ENCODE measurements around the gene TCEAL4.

DNA sequence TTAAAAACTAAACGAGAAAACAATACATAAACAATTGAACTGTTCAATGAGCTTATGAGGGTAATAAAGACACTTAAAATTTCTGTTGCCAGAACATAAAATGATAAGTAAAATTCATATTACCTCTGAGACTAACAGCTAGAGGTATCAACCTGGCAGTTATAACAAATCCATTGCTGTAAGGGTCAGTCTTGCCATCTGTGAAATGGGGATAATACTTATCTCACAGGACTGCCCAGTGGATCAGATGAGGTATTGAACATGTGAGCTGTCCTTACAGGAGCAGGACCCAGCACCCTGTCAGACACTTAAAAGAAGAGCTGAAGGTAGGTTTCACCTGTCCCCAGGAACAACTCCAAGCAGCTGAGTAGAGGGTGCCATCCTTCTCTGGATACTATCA, 25.0 kb downstream of the TCEAL4 start:
- TF ChIP-seq, protein P1, sequence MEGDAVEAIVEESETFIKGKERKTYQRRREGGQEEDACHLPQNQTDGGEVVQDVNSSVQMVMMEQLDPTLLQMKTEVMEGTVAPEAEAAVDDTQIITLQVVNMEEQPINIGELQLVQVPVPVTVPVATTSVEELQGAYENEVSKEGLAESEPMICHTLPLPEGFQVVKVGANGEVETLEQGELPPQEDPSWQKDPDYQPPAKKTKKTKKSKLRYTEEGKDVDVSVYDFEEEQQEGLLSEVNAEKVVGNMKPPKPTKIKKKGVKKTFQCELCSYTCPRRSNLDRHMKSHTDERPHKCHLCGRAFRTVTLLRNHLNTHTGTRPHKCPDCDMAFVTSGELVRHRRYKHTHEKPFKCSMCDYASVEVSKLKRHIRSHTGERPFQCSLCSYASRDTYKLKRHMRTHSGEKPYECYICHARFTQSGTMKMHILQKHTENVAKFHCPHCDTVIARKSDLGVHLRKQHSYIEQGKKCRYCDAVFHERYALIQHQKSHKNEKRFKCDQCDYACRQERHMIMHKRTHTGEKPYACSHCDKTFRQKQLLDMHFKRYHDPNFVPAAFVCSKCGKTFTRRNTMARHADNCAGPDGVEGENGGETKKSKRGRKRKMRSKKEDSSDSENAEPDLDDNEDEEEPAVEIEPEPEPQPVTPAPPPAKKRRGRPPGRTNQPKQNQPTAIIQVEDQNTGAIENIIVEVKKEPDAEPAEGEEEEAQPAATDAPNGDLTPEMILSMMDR (conservative IDR thresholded peaks at IDR 0.05; ENCODE audit: low read depth in 2 of 2) = no peak
- TF ChIP-seq, protein P2, sequence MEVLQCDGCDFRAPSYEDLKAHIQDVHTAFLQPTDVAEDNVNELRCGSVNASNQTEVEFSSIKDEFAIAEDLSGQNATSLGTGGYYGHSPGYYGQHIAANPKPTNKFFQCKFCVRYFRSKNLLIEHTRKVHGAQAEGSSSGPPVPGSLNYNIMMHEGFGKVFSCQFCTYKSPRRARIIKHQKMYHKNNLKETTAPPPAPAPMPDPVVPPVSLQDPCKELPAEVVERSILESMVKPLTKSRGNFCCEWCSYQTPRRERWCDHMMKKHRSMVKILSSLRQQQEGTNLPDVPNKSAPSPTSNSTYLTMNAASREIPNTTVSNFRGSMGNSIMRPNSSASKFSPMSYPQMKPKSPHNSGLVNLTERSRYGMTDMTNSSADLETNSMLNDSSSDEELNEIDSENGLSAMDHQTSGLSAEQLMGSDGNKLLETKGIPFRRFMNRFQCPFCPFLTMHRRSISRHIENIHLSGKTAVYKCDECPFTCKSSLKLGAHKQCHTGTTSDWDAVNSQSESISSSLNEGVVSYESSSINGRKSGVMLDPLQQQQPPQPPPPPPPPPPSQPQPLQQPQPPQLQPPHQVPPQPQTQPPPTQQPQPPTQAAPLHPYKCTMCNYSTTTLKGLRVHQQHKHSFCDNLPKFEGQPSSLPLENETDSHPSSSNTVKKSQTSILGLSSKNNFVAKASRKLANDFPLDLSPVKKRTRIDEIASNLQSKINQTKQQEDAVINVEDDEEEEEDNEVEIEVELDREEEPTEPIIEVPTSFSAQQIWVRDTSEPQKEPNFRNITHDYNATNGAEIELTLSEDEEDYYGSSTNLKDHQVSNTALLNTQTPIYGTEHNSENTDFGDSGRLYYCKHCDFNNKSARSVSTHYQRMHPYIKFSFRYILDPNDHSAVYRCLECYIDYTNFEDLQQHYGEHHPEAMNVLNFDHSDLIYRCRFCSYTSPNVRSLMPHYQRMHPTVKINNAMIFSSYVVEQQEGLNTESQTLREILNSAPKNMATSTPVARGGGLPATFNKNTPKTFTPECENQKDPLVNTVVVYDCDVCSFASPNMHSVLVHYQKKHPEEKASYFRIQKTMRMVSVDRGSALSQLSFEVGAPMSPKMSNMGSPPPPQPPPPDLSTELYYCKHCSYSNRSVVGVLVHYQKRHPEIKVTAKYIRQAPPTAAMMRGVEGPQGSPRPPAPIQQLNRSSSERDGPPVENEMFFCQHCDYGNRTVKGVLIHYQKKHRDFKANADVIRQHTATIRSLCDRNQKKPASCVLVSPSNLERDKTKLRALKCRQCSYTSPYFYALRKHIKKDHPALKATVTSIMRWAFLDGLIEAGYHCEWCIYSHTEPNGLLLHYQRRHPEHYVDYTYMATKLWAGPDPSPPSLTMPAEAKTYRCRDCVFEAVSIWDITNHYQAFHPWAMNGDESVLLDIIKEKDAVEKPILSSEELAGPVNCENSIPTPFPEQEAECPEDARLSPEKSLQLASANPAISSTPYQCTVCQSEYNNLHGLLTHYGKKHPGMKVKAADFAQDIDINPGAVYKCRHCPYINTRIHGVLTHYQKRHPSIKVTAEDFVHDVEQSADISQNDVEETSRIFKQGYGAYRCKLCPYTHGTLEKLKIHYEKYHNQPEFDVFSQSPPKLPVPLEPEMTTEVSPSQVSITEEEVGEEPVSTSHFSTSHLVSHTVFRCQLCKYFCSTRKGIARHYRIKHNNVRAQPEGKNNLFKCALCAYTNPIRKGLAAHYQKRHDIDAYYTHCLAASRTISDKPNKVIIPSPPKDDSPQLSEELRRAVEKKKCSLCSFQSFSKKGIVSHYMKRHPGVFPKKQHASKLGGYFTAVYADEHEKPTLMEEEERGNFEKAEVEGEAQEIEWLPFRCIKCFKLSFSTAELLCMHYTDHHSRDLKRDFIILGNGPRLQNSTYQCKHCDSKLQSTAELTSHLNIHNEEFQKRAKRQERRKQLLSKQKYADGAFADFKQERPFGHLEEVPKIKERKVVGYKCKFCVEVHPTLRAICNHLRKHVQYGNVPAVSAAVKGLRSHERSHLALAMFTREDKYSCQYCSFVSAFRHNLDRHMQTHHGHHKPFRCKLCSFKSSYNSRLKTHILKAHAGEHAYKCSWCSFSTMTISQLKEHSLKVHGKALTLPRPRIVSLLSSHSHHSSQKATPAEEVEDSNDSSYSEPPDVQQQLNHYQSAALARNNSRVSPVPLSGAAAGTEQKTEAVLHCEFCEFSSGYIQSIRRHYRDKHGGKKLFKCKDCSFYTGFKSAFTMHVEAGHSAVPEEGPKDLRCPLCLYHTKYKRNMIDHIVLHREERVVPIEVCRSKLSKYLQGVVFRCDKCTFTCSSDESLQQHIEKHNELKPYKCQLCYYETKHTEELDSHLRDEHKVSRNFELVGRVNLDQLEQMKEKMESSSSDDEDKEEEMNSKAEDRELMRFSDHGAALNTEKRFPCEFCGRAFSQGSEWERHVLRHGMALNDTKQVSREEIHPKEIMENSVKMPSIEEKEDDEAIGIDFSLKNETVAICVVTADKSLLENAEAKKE (CRISPR knock-in tag; IDR thresholded peaks at IDR 0.05) = no peak
- TF ChIP-seq EZH2 (IDR thresholded peaks at IDR 0.05; ENCODE audit: low read depth, unreplicated experiment) (no peak), POLR2AphosphoS5 (IDR thresholded peaks at IDR 0.05; ENCODE audit: low read depth) (no peak), EZH2phosphoT487 (IDR thresholded peaks at IDR 0.05; ENCODE audit: unreplicated experiment) (no peak)
- TF ChIP-seq, protein P3, sequence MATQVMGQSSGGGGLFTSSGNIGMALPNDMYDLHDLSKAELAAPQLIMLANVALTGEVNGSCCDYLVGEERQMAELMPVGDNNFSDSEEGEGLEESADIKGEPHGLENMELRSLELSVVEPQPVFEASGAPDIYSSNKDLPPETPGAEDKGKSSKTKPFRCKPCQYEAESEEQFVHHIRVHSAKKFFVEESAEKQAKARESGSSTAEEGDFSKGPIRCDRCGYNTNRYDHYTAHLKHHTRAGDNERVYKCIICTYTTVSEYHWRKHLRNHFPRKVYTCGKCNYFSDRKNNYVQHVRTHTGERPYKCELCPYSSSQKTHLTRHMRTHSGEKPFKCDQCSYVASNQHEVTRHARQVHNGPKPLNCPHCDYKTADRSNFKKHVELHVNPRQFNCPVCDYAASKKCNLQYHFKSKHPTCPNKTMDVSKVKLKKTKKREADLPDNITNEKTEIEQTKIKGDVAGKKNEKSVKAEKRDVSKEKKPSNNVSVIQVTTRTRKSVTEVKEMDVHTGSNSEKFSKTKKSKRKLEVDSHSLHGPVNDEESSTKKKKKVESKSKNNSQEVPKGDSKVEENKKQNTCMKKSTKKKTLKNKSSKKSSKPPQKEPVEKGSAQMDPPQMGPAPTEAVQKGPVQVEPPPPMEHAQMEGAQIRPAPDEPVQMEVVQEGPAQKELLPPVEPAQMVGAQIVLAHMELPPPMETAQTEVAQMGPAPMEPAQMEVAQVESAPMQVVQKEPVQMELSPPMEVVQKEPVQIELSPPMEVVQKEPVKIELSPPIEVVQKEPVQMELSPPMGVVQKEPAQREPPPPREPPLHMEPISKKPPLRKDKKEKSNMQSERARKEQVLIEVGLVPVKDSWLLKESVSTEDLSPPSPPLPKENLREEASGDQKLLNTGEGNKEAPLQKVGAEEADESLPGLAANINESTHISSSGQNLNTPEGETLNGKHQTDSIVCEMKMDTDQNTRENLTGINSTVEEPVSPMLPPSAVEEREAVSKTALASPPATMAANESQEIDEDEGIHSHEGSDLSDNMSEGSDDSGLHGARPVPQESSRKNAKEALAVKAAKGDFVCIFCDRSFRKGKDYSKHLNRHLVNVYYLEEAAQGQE (IDR thresholded peaks at IDR 0.05; ENCODE audit: unreplicated experiment) = no peak

Measured in GM23338 (cell line).